Motor neuron (in vitro differentiated cells): ENCODE results near the gene CFAP54. TPM values are rescaled to one million over a fixed set of nuclear protein-coding genes. Genes with fewer than 3 reads are reported as not detected.
"Not testable (repeated sequence)": the region's sequence is repeated elsewhere in the genome, so short reads cannot be mapped to it uniquely, and the experiment has no call there.

Source experiments
- ATAC-seq, 8 experiments: fragments of 200-7000 bp; cut with Tn5 transposase; replicated peaks in 6 of 8; 2 replicates each; pipeline ENCODE4 v1.8.0; 2021; ENCODE audit warnings: mild to moderate bottlenecking in 8 of 8, moderate library complexity in 8 of 8
- H3K27ac ChIP-seq, 2 donors: fragments of 250-450 bp; sonication (Bioruptor Pico); 2 replicates each; pipeline ENCODE4 v1.9.0; 2021; ENCODE audit warnings: antibody characterized with exemption in 2 of 2, mild to moderate bottlenecking in 2 of 2, moderate library complexity in 1 of 2
- H3K4me1 ChIP-seq, 2 donors: fragments of 250-450 bp; sonication (Bioruptor Pico); replicated peaks in 1 of 2; 2 replicates each; pipeline ENCODE4 v1.6.1; 2021; ENCODE audit warnings: antibody characterized with exemption in 2 of 2, mild to moderate bottlenecking in 2 of 2, moderate library complexity in 1 of 2
- H3K4me3 ChIP-seq, 5 donors: fragments of 250-450 bp; sonication (Bioruptor Pico); 2 replicates each; pipeline ENCODE4 v1.9.0; 2021; ENCODE audit warnings: antibody characterized with exemption in 5 of 5, mild to moderate bottlenecking in 5 of 5, moderate library complexity in 4 of 5
- whole genome bisulfite sequencing, 10 experiments: fragments of 450-650 bp; shearing (Covaris generic); methylation state at CpG; one replicate each; pipeline ENCODE4 v1.0.0; 2022; 5-methylcytosine and 5-hydroxymethylcytosine counted together
- in situ Hi-C, 9 experiments: fragments of 400-800 bp; cut with MboI; loops; one replicate each; pipeline ENCODE4 v1.15.0; 2021; ENCODE audit warnings: low sequenced_read_pairs in 9 of 9, low pct_unique_long_range_greater_than_20kb in 2 of 9; ENCODE audit not compliant: unreplicated experiment in 9 of 9
- total RNA-seq, 8 experiments: library from RNA; unstranded; fragments of 300-600 nt; gene quantifications; 2 replicates each; pipeline versions ENCODE4 v1.2.3 to v1.2.4, GENCODE V29; 2022

CFAP54 gene
- total RNA-seq, 8 experiments from 2014 or later = 0.46 to 23.9 (median 1.5) TPM

- ATAC-seq = no peak
- in situ Hi-C loops = no loop called here
- H3K27ac ChIP-seq = no peak overlapping the region
- WGBS, 10 experiments = 0 to 100% (median 24%) methylated on average over 2 of the region's 2 CpGs; no CpG with 5 or more reads in 5 of the 10 experiments
- H3K4me3 ChIP-seq = no peak overlapping the region
- H3K4me1 ChIP-seq = no peaks in the 10 kb centered on the region
These were observed 60.0 kb downstream of the CFAP54 start for GRCh38 chr12:96549341-96549740.

GRCh38 chr12:96570579-96570978 is 81.2 kb downstream of the CFAP54 start:
- Histone ChIP-seq H3K27ac (no peak overlapping the region), H3K4me1 (no peaks in the 10 kb centered on the region), H3K4me3 (no peak overlapping the region)
- in situ Hi-C loops = loop anchor here in 5 of 9 experiments (10.0 to 25.0 kb wide), 2 partner anchors 1817 to 1824 kb away; no protein-coding TSS in a partner anchor
- no peak for ATAC-seq

DNA sequence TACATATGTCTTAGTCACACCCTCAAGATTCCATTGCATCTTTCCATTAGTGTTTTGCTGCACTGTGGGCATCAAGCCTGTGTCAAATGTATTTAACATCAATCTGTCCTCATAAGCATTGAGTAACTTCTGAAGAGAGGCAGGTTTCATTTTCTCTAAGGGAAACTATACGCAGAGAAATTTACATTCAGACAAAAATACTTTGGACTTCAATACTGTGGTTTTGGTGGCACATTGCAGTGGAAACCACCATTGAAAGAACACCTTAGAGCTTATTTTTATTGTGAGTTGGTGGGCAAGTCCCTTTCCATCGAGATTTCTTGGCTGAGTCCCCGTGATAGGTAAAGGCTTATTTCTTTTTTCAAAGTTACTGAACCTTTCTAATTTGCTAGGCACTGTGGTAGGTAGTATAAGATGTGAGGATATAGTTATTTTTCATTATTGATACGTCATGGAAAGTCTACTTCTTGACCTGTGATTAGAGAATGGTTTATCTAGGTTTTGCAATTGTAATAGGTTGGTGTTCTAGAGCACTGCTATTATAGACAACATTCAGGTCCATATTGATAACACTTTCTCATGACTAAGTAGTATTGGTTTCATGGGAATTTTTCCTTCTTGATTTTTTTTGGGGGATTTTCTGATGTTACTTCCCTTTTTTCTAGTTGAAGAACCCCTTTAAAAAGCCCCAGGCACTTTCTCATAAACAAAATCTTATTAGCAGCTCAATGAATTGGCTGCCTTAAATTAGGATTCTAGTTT is 81.9 kb downstream of the CFAP54 start:
- 10 to 100% (median 81%) methylated on average over 1 to 4 of the region's 4 CpGs; no CpG with 5 or more reads in 1 of the 10 experiments for WGBS, 10 experiments
- H3K4me3 ChIP-seq = no peak overlapping the region
- no peaks in the 10 kb centered on the region for H3K4me1 ChIP-seq
- no peak for ATAC-seq
- no peak overlapping the region for H3K27ac ChIP-seq
- in situ Hi-C loops = loop anchor here in 5 of 9 experiments (10.0 to 25.0 kb wide), 2 partner anchors 1816 to 1824 kb away; no protein-coding TSS in a partner anchor

DNA sequence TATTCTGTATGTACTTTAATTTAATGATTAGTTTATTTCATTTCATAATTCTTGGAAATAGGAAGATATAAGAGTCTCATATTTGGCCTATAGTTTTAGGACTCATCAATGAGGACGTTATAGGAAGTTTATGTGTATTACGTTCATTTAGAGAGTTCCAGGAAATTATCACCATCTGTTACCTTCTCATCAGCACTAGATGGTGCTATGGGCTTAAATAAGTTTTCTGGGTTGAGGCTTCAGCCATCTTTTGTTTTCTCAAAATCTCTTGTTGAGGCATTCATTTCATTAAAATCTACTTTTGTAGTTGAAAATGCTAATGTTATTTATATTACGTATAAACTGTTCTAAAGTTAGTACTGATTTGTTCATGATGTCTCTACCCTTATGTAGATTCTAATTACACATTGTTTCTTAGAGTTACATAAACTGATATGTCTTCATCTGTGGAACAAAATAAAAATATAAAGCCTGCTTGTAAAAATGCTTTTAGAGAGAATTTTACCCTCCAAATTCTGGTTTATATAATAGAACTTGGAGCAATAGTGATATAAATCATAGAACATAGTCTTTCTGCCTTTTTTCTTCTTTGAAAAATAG is 89.2 kb downstream of the CFAP54 start:
- 0 to 12% (median 2%) methylated on average over 1 to 3 of the region's 3 CpGs for WGBS, 10 experiments
- peak in 6 of 8 experiments; percentile 41 to 85 (median 62) for ATAC-seq
- no peak overlapping the region for H3K27ac ChIP-seq
- H3K4me3 ChIP-seq = no peak overlapping the region
- H3K4me1 ChIP-seq = peaks cover 5 to 10% of the 10 kb centered on the region in 2 donors
- in situ Hi-C loops = loop anchor here in 6 of 9 experiments (10.0 to 25.0 kb wide), 5 partner anchors 384 to 1816 kb away; no protein-coding TSS in a partner anchor

GRCh38 chr12:96585977-96586376 is 96.6 kb downstream of the CFAP54 start:
- WGBS, 10 experiments = 13 to 100% (median 78%) methylated on average over 1 of the region's 1 CpG; no CpG with 5 or more reads in 2 of the 10 experiments
- no peaks in the 10 kb centered on the region for H3K4me1 ChIP-seq
- no peak overlapping the region for H3K27ac ChIP-seq
- ATAC-seq = no peak
- in situ Hi-C loops = loop anchor here in 5 of 9 experiments (25.0 kb wide), 4 partner anchors 376 to 1801 kb away; no protein-coding TSS in a partner anchor
- no peak overlapping the region for H3K4me3 ChIP-seq

- 0 to 91% (median 47%) methylated on average over 1 to 2 of the region's 2 CpGs; no CpG with 5 or more reads in 2 of the 10 experiments for WGBS, 10 experiments
- in situ Hi-C loops = loop anchor here in 5 of 9 experiments (25.0 kb wide), 4 partner anchors 375 to 1800 kb away; no protein-coding TSS in a partner anchor
- H3K4me1 ChIP-seq = no peaks in the 10 kb centered on the region
These were observed 98.3 kb downstream of the CFAP54 start for GRCh38 chr12:96587691-96588090.

DNA sequence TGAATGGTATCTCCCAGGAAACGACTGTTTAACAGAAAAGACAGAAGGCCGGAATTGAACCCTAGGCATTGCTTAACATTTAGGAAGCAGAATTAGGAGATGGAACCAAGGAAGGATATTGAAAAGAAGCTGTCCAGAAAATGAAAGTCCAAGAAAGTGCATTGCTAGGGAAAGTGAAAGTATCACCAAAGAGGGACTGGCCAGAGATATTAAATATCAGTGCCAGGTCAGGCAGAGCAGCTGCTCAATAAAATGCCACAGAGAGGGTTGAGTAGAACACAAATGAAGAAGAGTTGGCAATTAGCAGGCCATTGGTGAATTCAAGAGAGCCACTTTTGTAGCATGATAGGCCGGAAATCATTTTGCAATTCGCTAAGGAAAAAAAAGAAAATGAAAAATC is 101.6 kb downstream of the CFAP54 start:
- ATAC-seq = no peak
- H3K27ac ChIP-seq = no peak overlapping the region
- H3K4me1 ChIP-seq = no peaks in the 10 kb centered on the region
- H3K4me3 ChIP-seq = no peak overlapping the region
- WGBS, 10 experiments = 29 to 81% (median 58%) methylated on average over 2 to 4 of the region's 4 CpGs
- in situ Hi-C loops = loop anchor here in 5 of 9 experiments (25.0 kb wide), 4 partner anchors 371 to 1796 kb away; no protein-coding TSS in a partner anchor

More at GRCh38 chr12:96587691-96588090, 98.3 kb downstream of the CFAP54 start:
- no peak overlapping the region for H3K27ac ChIP-seq
- H3K4me3 ChIP-seq = no peak overlapping the region
- ATAC-seq = no peak

- not testable (repeated sequence) for ATAC-seq
- WGBS, 10 experiments = 0 to 100% (median 56%) methylated on average over 1 to 3 of the region's 3 CpGs; no CpG with 5 or more reads in 7 of the 10 experiments
These were observed 115.0 kb downstream of the CFAP54 start for GRCh38 chr12:96604374-96604773.

GRCh38 chr12:96605684-96606083 is 116.3 kb downstream of the CFAP54 start:
- in situ Hi-C loops = no loop called here
- ATAC-seq = no peak
- H3K27ac ChIP-seq = no peak overlapping the region
- no peaks in the 10 kb centered on the region for H3K4me1 ChIP-seq
- no peak overlapping the region for H3K4me3 ChIP-seq
- 0 to 100% (median 60%) methylated on average over 1 to 2 of the region's 2 CpGs; no CpG with 5 or more reads in 1 of the 10 experiments for WGBS, 10 experiments

More at GRCh38 chr12:96604374-96604773, 115.0 kb downstream of the CFAP54 start:
- H3K4me3 ChIP-seq, H3K4me1 ChIP-seq, in situ Hi-C loops, H3K27ac ChIP-seq: not testable (repeated sequence)

GRCh38 chr12:96606134-96606533 is 116.8 kb downstream of the CFAP54 start:
- Histone ChIP-seq H3K4me3 (no peak overlapping the region), H3K4me1 (no peaks in the 10 kb centered on the region), H3K27ac (no peak overlapping the region)
- in situ Hi-C loops = no loop called here
- ATAC-seq = no peak
- WGBS, 10 experiments = 0 to 93% (median 54%) methylated on average over 1 to 3 of the region's 3 CpGs; no CpG with 5 or more reads in 2 of the 10 experiments

GRCh38 chr12:96606644-96607043 is 117.3 kb downstream of the CFAP54 start:
- Histone ChIP-seq H3K4me3 (no peak overlapping the region), H3K27ac (no peak overlapping the region), H3K4me1 (no peaks in the 10 kb centered on the region)
- in situ Hi-C loops = no loop called here
- peak in 1 of 8 experiments; percentile 54 for ATAC-seq
- WGBS, 10 experiments = 0 to 77% (median 50%) methylated on average over 1 to 4 of the region's 4 CpGs; no CpG with 5 or more reads in 1 of the 10 experiments

DNA sequence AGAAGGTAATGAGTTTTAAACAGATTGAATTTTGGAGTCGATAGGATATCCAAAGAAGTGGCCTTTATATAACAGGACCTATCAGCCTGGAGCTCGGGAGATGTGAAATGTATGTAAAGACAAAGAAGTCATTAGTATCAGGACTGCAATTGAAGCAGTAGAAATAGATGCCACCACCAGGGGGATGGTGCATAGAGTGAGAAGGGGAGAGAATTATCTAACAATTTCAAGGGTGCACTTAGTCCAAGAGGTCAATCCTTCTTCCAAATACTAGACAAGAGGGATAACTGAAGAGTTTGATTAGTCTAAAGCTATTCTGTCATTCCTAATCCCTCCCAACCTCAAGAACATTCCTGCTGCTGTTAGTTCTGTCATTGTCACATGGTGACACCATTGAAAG is 127.8 kb downstream of the CFAP54 start:
- Histone ChIP-seq H3K27ac (no peak overlapping the region), H3K4me1 (no peaks in the 10 kb centered on the region), H3K4me3 (no peak overlapping the region)
- WGBS, 10 experiments = 0 to 100% (median 86%) methylated on average over 1 to 2 of the region's 2 CpGs; no CpG with 5 or more reads in 1 of the 10 experiments
- ATAC-seq = no peak
- in situ Hi-C loops = no loop called here

- no peak overlapping the region for H3K27ac ChIP-seq
- ATAC-seq = no peak
- no peak overlapping the region for H3K4me3 ChIP-seq
- H3K4me1 ChIP-seq = no peaks in the 10 kb centered on the region
- in situ Hi-C loops = no loop called here
These were observed 133.8 kb downstream of the CFAP54 start for GRCh38 chr12:96623155-96623554.
